Esophagus muscularis mucosa (tissue), 3 donors: ENCODE results near the gene CUL7.
A peak's percentile ranks its signal among the peaks of the same experiment; 100 is the strongest.

Source experiments
- CTCF ChIP-seq, 3 experiments: fragments of 200-600 bp in 2 of 3; fragments of 450-650 bp in 1 of 3; sonication (generic) in 2 of 3; IDR thresholded peaks; one replicate each; pipeline ENCODE4 v1.5.1; 2017 to 2019; ENCODE audit warnings: antibody characterized with exemption in 3 of 3, mild to moderate bottlenecking in 2 of 3, moderate library complexity in 1 of 3
- EP300 ChIP-seq: sonication (generic); formaldehyde crosslinking; IDR thresholded peaks from one replicate; pipeline ENCODE4 v1.6.1; 2017; ENCODE audit warnings: antibody characterized with exemption

- TF ChIP-seq CTCF (IDR thresholded peaks at IDR 0.05) (peak; percentile 22 to 32 (median 23)), EP300 (no peak)
These were observed 16.5 kb upstream of the CUL7 start for GRCh38 chr6:43070028-43070632.
